ENCODE results near the gene CYP3A7. TPM values are rescaled to one million over a fixed set of nuclear protein-coding genes. Genes with fewer than 3 reads are reported as not detected.
"Not testable (repeated sequence)": the region's sequence is repeated elsewhere in the genome, so short reads cannot be mapped to it uniquely, and the experiment has no call there.

Gene CYP3A7
- total and polyA plus RNA-seq, 2 donors (not counting 3 experiments of a cell fraction or from before 2014, with no cell fraction given) = not detected

DNA sequence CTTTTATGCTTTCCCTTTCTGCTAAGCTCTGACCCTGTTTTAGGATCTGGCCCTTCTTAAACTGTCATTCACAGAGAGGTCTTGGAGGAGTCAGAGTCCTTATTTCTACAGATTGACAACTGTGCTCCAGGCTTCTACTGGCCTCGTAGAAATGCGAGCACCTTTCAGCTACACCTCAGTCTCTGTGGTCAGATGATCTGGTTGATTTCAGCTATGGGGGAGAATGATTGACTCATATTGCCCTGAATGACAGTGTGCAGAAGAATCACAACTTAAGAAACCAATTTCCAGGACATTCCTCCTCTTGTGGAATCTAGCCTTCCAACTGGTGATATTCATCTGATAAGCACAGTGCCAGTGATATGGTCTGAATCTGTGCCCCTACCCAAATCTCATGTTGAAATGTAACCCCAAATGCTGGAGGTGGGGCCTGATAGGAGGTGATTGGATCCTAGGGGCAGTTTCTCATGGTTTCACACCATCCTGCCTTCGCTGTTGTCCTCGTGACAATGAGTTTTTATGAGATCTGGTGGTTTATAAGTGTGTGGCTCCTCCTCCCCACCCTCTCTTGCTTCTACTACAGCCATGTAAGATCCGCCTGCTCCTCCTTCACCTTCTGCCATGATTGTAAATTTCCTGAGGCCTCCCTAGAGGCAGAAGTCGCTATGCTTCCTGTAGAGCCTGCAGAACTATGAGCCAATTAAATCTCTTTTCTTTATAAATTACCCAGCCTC, 14.0 kb upstream of the CYP3A7 start:
- Histone ChIP-seq H3K4me2 (ENCODE audit: insufficient read depth, low read length) (no peak overlapping the region), H3K4me3 (replicated peaks in 1 of 3; ENCODE audit: insufficient read depth in 1 of 3, low read depth in 1 of 3, low read length in 3 of 3) (no peak overlapping the region), H3K27me3 (ENCODE audit: control insufficient read depth in 2 of 2, insufficient read depth in 2 of 2, low read length in 2 of 2) (peaks cover 4 to 9% of the 10 kb centered on the region in 2 experiments), H3K9ac (replicated peaks; ENCODE audit: extremely low read depth, insufficient read depth, low read length) (no peak overlapping the region), H3K27ac (ENCODE audit: insufficient read depth, low read depth, low read length) (no peak overlapping the region), H3K79me2 (ENCODE audit: control insufficient read depth, insufficient read depth, low read length) (no peaks in the 10 kb centered on the region), H3K4me1 (ENCODE audit: control insufficient read depth, extremely low read depth, insufficient read depth, low read length) (no peaks in the 10 kb centered on the region), H3K9me1 (replicated peaks; ENCODE audit: control insufficient read depth, extremely low read depth, insufficient read depth, low read length) (no peaks in the 10 kb centered on the region), H2AFZ (ENCODE audit: low read depth, low read length) (no peak overlapping the region), H3K9me3 (replicated peaks; ENCODE audit: control insufficient read depth, insufficient read depth, low read length) (no peaks in the 10 kb centered on the region), H3K36me3 (ENCODE audit: control insufficient read depth in 2 of 2, extremely low read depth in 1 of 2, insufficient read depth in 2 of 2, low read length in 2 of 2) (no peaks in the 10 kb centered on the region), H4K20me1 (replicated peaks; ENCODE audit: control insufficient read depth, extremely low read depth, insufficient read depth, low read length) (no peaks in the 10 kb centered on the region)
- DNase-seq (ENCODE audit: low read depth, low spot score) (no peak), FAIRE-seq (no peak)
- ChIA-PET POLR2A (no interaction called here), CTCF (no interaction called here)
- dilution Hi-C loops (cut with MboI; ENCODE audit: extremely low pct_ligation_motif_present, low sequenced_read_pairs) = no loop called here
- no TSS peak for BruUV-seq (replicated peaks)
- TF ChIP-seq POLR2A (IDR thresholded peaks at IDR 0.05; ENCODE audit: low read depth, low read length) (no peak), GATA2 (IDR thresholded peaks at IDR 0.05; ENCODE audit: insufficient read depth, insufficient read length, low read depth, low read length) (no peak), EZH2 (IDR thresholded peaks at IDR 0.05; ENCODE audit: borderline replicate concordance, low read depth, low read length, severe bottlenecking) (no peak), MYC (IDR thresholded peaks at IDR 0.05; ENCODE audit: low read depth, low read length) (no peak)
- TF ChIP-seq, protein P1, sequence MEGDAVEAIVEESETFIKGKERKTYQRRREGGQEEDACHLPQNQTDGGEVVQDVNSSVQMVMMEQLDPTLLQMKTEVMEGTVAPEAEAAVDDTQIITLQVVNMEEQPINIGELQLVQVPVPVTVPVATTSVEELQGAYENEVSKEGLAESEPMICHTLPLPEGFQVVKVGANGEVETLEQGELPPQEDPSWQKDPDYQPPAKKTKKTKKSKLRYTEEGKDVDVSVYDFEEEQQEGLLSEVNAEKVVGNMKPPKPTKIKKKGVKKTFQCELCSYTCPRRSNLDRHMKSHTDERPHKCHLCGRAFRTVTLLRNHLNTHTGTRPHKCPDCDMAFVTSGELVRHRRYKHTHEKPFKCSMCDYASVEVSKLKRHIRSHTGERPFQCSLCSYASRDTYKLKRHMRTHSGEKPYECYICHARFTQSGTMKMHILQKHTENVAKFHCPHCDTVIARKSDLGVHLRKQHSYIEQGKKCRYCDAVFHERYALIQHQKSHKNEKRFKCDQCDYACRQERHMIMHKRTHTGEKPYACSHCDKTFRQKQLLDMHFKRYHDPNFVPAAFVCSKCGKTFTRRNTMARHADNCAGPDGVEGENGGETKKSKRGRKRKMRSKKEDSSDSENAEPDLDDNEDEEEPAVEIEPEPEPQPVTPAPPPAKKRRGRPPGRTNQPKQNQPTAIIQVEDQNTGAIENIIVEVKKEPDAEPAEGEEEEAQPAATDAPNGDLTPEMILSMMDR (IDR thresholded peaks at IDR 0.05; ENCODE audit: extremely low read depth in 1 of 2, insufficient read depth in 1 of 2, low read depth in 1 of 2, low read length in 2 of 2) = no peak
- intact Hi-C loops (cut with micrococcal nuclease) = no loop called here

GRCh38 chr7:99746915-99747314, 11.9 kb upstream of the CYP3A7 start:
- H3K4me2 ChIP-seq (ENCODE audit: insufficient read depth, low read length); H3K36me3 ChIP-seq (ENCODE audit: control insufficient read depth in 2 of 2, extremely low read depth in 1 of 2, insufficient read depth in 2 of 2, low read length in 2 of 2); BruUV-seq (replicated peaks); dilution Hi-C loops (cut with MboI; ENCODE audit: extremely low pct_ligation_motif_present, low sequenced_read_pairs); H3K4me1 ChIP-seq (ENCODE audit: control insufficient read depth, extremely low read depth, insufficient read depth, low read length); intact Hi-C loops (cut with micrococcal nuclease); H2AFZ ChIP-seq (ENCODE audit: low read depth, low read length); H3K79me2 ChIP-seq (ENCODE audit: control insufficient read depth, insufficient read depth, low read length); POLR2A ChIA-PET; H3K9me3 ChIP-seq (replicated peaks; ENCODE audit: control insufficient read depth, insufficient read depth, low read length); CTCF ChIA-PET; H3K4me3 ChIP-seq (replicated peaks in 1 of 3; ENCODE audit: insufficient read depth in 1 of 3, low read depth in 1 of 3, low read length in 3 of 3); FAIRE-seq; H3K27ac ChIP-seq (ENCODE audit: insufficient read depth, low read depth, low read length); H3K9me1 ChIP-seq (replicated peaks; ENCODE audit: control insufficient read depth, extremely low read depth, insufficient read depth, low read length); H3K9ac ChIP-seq (replicated peaks; ENCODE audit: extremely low read depth, insufficient read depth, low read length); DNase-seq (ENCODE audit: low read depth, low spot score); H3K27me3 ChIP-seq (ENCODE audit: control insufficient read depth in 2 of 2, insufficient read depth in 2 of 2, low read length in 2 of 2); H4K20me1 ChIP-seq (replicated peaks; ENCODE audit: control insufficient read depth, extremely low read depth, insufficient read depth, low read length): not testable (repeated sequence)

DNA sequence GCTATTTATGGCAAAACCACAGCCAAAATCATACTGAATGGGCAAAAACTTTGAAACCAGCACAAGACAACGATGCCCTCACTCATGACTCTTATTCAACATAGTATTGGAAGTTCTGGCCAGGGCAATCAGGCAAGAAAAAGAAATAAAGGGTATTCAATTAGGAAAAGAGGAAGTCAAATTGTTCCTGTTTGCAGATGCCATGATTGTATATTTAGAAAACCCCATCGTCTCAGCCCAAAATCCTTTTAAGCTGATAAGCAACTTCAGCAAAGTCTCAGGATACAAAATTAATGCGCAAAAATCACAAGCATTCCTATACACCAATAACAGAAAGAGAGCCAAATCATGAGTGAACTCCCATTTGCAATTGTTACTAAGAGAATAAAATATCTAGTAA, 10.4 kb upstream of the CYP3A7 start:
- H3K4me1 ChIP-seq (ENCODE audit: control insufficient read depth, extremely low read depth, insufficient read depth, low read length); H3K79me2 ChIP-seq (ENCODE audit: control insufficient read depth, insufficient read depth, low read length); CTCF ChIA-PET; POLR2A ChIA-PET; H3K9me3 ChIP-seq (replicated peaks; ENCODE audit: control insufficient read depth, insufficient read depth, low read length); H4K20me1 ChIP-seq (replicated peaks; ENCODE audit: control insufficient read depth, extremely low read depth, insufficient read depth, low read length); H2AFZ ChIP-seq (ENCODE audit: low read depth, low read length); H3K27me3 ChIP-seq (ENCODE audit: control insufficient read depth in 2 of 2, insufficient read depth in 2 of 2, low read length in 2 of 2); DNase-seq (ENCODE audit: low read depth, low spot score); H3K36me3 ChIP-seq (ENCODE audit: control insufficient read depth in 2 of 2, extremely low read depth in 1 of 2, insufficient read depth in 2 of 2, low read length in 2 of 2); H3K9ac ChIP-seq (replicated peaks; ENCODE audit: extremely low read depth, insufficient read depth, low read length); dilution Hi-C loops (cut with MboI; ENCODE audit: extremely low pct_ligation_motif_present, low sequenced_read_pairs); H3K4me3 ChIP-seq (replicated peaks in 1 of 3; ENCODE audit: insufficient read depth in 1 of 3, low read depth in 1 of 3, low read length in 3 of 3); H3K9me1 ChIP-seq (replicated peaks; ENCODE audit: control insufficient read depth, extremely low read depth, insufficient read depth, low read length); intact Hi-C loops (cut with micrococcal nuclease); H3K4me2 ChIP-seq (ENCODE audit: insufficient read depth, low read length); H3K27ac ChIP-seq (ENCODE audit: insufficient read depth, low read depth, low read length); BruUV-seq (replicated peaks): not testable (repeated sequence)
- peak; percentile 64 for FAIRE-seq

All from endothelial cell of umbilical vein (primary cell).